Stimulated activated CD4-positive, alpha-beta T cell treated with anti-CD3 and anti-CD28 coated beads, Interleukin-1b, Interleukin-23, amount 100 ng/mL, for 24 hours (primary cell): Measurements from ENCODE around the gene HBG2.
"Not testable (repeated sequence)": the region's sequence is repeated elsewhere in the genome, so short reads cannot be mapped to it uniquely, and the experiment has no call there.

Experiments used
- DNase-seq, 4 experiments: peaks; one replicate each; pipeline ENCODE4 v3.0.0-alpha.2; 2020; ENCODE audit warnings: low read depth in 4 of 4, low spot score in 1 of 4

HBG2 gene

DNA sequence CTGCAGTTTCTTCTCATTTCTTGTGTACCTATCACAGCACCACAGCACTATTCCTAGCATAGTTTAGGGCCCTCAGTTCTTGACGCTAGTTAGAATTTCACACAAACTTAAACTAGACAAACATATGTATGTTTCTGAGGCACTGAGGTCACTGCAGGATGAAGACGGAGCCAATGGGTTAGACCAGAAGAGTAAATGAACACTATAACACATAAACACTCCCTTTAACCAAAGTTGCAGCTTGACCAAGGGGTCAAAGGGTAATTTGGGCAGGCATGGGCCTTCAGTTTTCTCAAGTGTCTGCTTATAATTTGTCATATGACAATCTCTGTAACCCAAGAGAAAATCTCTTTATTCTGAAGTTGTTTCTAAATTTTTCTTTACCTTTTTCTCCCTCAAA is 28.0 kb upstream of the HBG2 start:
- no peak for DNase-seq

DNA sequence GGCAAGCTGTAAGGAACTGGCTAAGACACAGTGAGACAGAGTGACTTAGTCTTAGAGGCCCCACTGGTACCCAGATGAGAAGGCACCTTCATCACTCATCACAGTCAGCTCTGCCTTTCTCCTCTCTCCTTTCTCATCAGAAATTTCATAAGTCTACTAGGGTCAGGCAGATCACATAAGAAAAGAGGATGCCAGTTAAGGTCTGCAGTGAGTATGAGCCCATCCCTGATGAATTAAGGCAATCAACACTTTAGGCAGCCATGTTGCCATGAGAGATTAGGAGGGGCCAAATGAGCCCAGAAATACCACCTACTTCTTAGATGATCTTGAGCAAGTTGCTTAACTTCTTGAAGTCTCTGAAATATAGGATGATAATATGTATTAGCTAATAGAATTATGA is 27.0 kb upstream of the HBG2 start:
- DNase-seq: no peak

- peak in 1 of 4 experiments; percentile 1 for DNase-seq
Observed at GRCh38 chr11:5280582-5281102, 26.1 kb upstream of the HBG2 start.

DNA sequence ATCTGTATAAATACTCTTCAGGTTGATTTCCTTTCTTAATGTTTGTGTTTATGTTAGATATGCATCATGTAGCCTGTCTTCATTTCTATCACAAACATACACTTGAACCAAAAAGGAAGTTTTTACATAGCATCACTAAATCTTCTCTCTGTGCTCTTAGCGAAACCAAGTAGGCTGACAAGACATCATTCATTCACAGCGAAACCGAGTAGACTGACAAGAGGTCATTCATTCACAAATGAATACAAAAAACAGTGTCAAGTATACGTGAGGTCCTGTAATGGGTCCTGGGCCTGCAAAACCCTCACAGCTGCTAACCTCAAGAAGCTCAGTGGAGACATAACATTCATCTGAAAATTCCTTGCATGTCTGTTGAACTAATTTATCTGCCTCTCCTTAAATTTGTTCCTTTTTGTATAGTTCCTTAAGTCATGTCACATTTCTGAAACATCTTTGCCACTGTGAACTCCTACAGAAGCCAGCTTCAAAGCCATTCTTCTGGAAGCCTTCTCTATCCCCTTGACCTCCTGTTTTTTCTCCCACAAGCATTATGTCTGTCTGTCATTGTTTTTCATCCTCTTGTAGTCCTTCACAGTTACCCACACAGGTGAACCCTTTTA is 25.0 kb upstream of the HBG2 start:
- no peak for DNase-seq

DNA sequence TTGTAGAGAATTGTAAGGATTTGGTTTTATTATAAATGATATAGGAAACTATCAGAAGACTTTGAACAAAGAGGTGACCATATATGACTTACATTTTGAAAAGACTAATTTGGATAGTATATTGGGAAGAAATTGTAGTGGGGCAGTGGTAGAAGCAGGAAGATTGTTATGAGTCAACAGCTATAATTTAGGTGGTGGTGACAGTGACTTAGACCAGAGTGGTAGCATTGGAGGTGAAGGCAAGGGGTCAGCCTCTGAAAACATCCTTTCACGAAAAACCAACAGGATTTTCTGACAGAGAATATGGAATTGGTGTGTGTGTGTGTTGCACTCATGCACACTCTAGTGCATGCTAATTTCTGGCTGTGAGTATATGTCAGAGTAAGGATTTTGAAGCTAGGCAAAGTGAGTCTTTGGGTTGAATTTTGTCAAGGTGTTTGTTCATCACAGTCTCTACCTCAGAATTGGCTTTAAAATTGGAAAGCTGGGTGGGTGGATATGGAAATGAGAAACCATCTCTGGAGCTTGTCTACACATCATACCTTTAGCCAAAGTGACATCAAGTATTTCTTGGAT is 23.3 kb upstream of the HBG2 start:
- no peak for DNase-seq

GRCh38 chr11:5276697-5277096 is 22.1 kb upstream of the HBG2 start:
- no peak for DNase-seq

DNA sequence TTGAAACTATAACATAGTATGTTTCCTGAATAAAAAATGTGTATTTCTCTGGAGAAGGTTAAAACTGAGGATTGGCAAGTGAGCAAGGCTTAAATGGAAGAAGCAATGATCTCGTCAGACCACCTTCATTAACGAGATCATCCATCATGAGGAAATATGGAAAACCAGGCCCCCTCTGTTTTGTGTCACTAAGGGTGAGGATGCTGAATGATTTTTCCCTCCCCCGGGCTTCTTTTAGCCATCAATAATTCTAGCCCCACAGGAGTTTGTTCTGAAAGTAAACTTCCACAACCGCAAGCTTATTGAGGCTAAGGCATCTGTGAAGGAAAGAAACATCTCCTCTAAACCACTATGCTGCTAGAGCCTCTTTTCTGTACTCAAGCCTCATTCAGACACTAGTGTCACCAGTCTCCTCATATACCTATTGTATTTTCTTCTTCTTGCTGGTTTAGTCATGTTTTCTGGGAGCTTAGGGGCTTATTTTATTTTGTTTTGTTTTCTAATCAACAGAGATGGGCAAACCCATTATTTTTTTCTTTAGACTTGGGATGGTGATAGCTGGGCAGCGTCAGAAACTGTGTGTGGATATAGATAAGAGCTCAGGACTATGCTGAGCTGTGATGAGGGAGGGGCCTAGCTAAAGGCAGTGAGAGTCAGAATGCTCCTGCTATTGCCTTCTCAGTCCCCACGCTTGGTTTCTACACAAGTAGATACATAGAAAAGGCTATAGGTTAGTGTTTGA is 21.0 kb upstream of the HBG2 start:
- DNase-seq: no peak

DNA sequence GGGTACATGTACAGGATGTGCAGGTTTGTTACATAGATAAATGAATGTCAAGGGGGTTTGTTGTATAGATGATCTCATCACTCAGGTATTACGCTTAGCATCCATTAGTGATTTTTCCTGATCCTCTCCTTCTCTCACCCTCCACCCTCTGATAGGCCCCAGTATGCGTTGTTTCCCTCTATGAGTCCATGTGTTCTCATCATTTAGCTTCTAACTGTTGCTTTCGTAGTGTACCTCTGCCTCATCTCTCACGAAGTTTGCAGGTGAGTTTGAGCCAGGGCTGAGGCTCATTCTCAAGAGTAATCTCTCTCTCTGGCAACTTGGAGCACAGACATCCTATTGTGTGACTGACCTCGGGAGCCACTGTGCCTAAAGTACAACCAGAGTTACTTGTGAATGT is 19.8 kb upstream of the HBG2 start:
- DNase-seq: no peak

- DNase-seq: no peak
Observed at GRCh38 chr11:5272395-5273017, 17.9 kb upstream of the HBG2 start.

GRCh38 chr11:5269715-5270147 is 15.2 kb upstream of the HBG2 start, which contains the start of gene HBE1:
TSS of gene HBE1 (minus strand) at chr11:5269945. CDS start at chr11:5269890, 55 bp downstream.
- no peak for DNase-seq

DNA sequence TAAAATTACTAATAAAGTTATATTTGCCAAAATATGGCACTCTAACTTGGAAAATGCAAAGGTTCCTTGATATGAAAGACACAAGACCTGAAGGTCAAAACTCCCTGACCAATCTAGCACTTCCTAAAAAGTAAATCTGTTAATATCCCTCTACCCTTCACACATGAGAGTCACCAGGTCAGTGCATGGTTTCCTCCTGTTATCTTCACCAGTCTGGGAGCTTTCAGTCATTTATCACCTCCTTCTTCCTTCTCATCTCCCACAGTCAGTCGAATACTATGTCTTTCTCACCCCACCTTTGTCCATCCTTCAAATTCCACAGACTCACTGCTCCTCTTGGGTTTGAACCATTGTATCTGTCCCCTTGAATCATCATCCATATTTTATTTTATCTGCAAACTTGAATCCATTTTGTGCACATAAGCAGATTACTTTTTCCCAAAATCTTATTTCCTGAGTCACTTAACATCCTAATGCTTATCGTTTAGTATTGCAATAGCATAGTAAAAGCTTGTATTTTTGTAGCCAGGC is 12.5 kb upstream of the HBG2 start:
- no peak for DNase-seq

GRCh38 chr11:5266609-5267008 is 12.0 kb upstream of the HBG2 start:
- no peak for DNase-seq

DNA sequence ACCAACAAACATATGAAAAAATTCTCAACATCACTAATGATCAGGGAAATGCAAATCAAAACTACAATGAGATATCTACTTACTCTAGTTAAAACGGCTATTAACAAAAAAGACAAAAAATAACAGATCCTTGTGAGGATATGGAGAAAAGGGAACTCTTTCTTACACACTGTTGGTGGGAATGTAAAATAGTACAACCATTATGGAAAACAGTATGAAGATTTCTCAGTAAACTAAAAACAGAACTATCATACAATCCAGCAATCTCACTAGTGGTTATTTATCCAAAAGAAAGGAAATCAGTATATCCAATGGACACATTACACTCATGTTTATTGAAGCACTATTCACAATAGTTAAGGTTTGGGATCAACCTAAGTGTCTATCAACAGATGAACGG is 11.3 kb upstream of the HBG2 start:
- DNase-seq: no peak

DNA sequence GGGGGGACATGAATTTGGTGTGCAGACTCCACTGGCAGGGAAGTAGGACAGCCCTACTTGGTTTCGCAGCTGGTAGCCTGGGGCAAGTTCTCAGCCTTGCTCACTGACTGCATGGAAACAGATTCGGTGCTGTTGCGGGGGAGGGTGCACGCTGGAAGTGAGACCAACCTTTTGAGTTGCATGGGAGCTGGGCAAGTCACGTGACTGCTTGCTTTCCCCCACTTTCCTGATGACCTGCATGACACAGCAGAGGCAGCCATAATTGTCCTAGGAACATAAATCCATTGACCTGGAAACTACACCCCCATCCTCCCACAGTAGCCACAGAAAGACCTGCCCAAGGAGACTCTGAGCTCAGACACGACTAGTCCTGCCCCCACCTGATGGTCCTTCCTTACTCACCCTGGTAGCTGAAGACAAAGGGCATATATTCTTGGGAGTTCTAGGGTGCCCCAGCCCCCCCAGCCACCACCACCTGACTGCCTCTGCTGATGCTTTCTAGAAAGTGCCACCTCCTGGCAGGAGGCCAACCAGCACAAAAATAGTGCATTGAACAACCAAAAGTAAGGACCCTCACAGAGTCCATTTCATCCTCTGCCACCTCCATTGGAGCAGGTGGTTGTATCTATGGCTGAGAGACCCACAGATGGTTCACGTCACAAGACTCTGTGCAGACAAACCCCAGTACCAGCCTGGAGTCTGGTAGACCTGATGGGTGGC is 4.1 kb upstream of the HBG2 start:
- no peak for DNase-seq

GRCh38 chr11:5257296-5257695 is 2.7 kb upstream of the HBG2 start:
- DNase-seq: no peak

DNA sequence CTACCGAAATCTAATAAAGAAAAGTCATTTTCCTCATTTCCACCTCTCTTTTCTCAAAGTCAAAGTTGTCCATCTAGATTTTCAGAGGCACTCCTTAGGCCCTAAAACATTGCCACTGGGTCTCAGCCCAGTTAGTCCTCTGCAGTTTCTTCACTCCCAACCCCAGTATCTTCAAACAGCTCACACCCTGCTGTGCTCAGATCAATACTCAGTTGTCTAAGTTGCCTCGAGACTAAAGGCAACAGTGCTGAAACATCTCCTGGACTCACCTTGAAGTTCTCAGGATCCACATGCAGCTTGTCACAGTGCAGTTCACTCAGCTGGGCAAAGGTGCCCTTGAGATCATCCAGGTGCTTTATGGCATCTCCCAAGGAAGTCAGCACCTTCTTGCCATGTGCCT is 558 bp downstream of the HBG2 start:
- not testable (repeated sequence) for DNase-seq

- not testable (repeated sequence) for DNase-seq
Observed at GRCh38 chr11:5253440-5253839, 1.1 kb downstream of the HBG2 start.

DNA sequence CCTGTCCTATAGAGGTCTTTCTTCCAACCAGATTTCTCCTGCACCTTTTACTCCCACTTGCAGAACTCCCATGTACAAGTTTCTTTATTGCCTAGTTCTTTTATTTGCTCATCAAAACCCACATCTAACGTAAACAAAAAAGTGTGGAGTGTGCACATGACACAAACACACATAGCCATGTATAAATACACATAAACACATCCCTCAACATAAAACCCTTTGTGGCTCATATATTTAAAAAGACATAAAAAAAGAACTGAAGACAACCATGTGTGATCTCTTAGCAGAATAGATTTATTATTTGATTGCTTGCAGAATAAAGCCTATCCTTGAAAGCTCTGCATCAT is 1.7 kb downstream of the HBG2 start:
- no peak for DNase-seq

GRCh38 chr11:5252192-5252918 is 2.2 kb downstream of the HBG2 start:
- no peak for DNase-seq

- no peak for DNase-seq
Observed at GRCh38 chr11:5251746-5252145, 2.8 kb downstream of the HBG2 start.
